HEK293 (cell line): Measurements from ENCODE around the gene PHLDB1.

Experiments
- CTCF ChIA-PET: fragments of 350-600 bp; formaldehyde crosslinking; extraction: SDS; loops from one replicate; lab custom pipeline; 2021; ENCODE audit warnings: antibody characterized with exemption; lab: Yijun Ruan, JAX
- POLR2A ChIA-PET: fragments of 300-600 bp; formaldehyde crosslinking; extraction: SDS; loops from one replicate; lab custom pipeline; 2020; ENCODE audit warnings: antibody characterized with exemption, inconsistent platforms; lab: Yijun Ruan, JAX
- H3K27ac ChIP-seq: fragments of 200-500 bp; sonication (Bioruptor generic); 2 replicates; pipeline ENCODE4 v1.5.1; 2014; ENCODE audit warnings: low read depth, low read length, control low read depth, inconsistent platforms; ENCODE audit errors: extremely low read depth
- H3K36me3 ChIP-seq, 2 experiments: fragments of 200-500 bp in 1 of 2; sonication (Bioruptor generic) in 1 of 2; 1 replicate in 1 of 2; 2 replicates in 1 of 2; pipeline ENCODE4 v1.5.1; 2014 to 2017; ENCODE audit warnings: inconsistent platforms in 2 of 2, low read length in 2 of 2; ENCODE audit not compliant: control insufficient read depth in 2 of 2, insufficient read depth in 1 of 2
- H3K4me1 ChIP-seq: fragments of 200-500 bp; sonication (Bioruptor generic); 2 replicates; pipeline ENCODE4 v1.5.1; 2014; ENCODE audit warnings: mild to moderate bottlenecking, low read length, inconsistent platforms; ENCODE audit not compliant: control insufficient read depth, insufficient read depth
- H3K4me3 ChIP-seq: 2 replicates; pipeline ENCODE4 v1.5.1; 2011; ENCODE audit warnings: low read depth, mild to moderate bottlenecking, control low read depth, low read length, moderate library complexity
- H3K9me3 ChIP-seq: fragments of 200-500 bp; sonication (Bioruptor generic); 2 replicates; pipeline ENCODE4 v1.5.1; 2014; ENCODE audit warnings: low read depth, low read length, inconsistent platforms; ENCODE audit not compliant: control insufficient read depth, insufficient read depth
- GLI2 ChIP-seq: fragments of 450-650 bp; formaldehyde crosslinking; IDR thresholded peaks from 2 replicates; pipeline ENCODE4; 2017; ENCODE audit warnings: missing biosample characterization, missing genetic modification characterization, low read depth, borderline replicate concordance
- KLF9 ChIP-seq: fragments of 450-650 bp; formaldehyde crosslinking; IDR thresholded peaks from 2 replicates; pipeline ENCODE4 v1.5.1; 2016; ENCODE audit warnings: missing biosample characterization, missing genetic modification characterization, low read depth
- MYNN ChIP-seq: fragments of 450-650 bp; formaldehyde crosslinking; IDR thresholded peaks from 2 replicates; pipeline ENCODE4 v1.5.1; 2016; ENCODE audit warnings: missing biosample characterization, missing genetic modification characterization, borderline replicate concordance
- MZF1 ChIP-seq: fragments of 450-650 bp; formaldehyde crosslinking; IDR thresholded peaks from 2 replicates; pipeline ENCODE4 v1.5.1; 2017; ENCODE audit warnings: missing biosample characterization, missing genetic modification characterization, borderline replicate concordance
- PRDM4 ChIP-seq: fragments of 450-650 bp; formaldehyde crosslinking; IDR thresholded peaks from 2 replicates; pipeline ENCODE4 v1.5.1; 2017; ENCODE audit warnings: missing biosample characterization, missing genetic modification characterization
- RBAK ChIP-seq: fragments of 450-650 bp; formaldehyde crosslinking; IDR thresholded peaks from 2 replicates; pipeline ENCODE4 v1.5.1; 2016; ENCODE audit warnings: missing biosample characterization, missing genetic modification characterization
- SP2 ChIP-seq: fragments of 450-650 bp; formaldehyde crosslinking; IDR thresholded peaks from 2 replicates; pipeline ENCODE4 v1.5.1; 2016; ENCODE audit warnings: missing biosample characterization, missing genetic modification characterization
- TRIM28 ChIP-seq: IDR thresholded peaks from 2 replicates; pipeline ENCODE4 v1.6.1; 2011; ENCODE audit warnings: low read length, control low read depth, borderline replicate concordance
- ZBTB7A ChIP-seq: fragments of 450-650 bp; formaldehyde crosslinking; IDR thresholded peaks from 2 replicates; pipeline ENCODE4 v1.5.1; 2016; ENCODE audit warnings: low read depth, missing biosample characterization, missing genetic modification characterization
- ZNF10 ChIP-seq: fragments of 450-650 bp; formaldehyde crosslinking; IDR thresholded peaks from 2 replicates; pipeline ENCODE4 v1.5.1; 2017; ENCODE audit warnings: missing biosample characterization, missing genetic modification characterization
- ZNF114 ChIP-seq: fragments of 450-650 bp; formaldehyde crosslinking; IDR thresholded peaks from 2 replicates; pipeline ENCODE4 v1.5.0; 2017; ENCODE audit warnings: missing biosample characterization, missing genetic modification characterization
- ZNF214 ChIP-seq: fragments of 450-650 bp; formaldehyde crosslinking; IDR thresholded peaks from 2 replicates; pipeline ENCODE4 v1.5.1; 2017; ENCODE audit warnings: missing biosample characterization, mild to moderate bottlenecking, missing genetic modification characterization, borderline replicate concordance
- ZNF510 ChIP-seq: fragments of 450-650 bp; formaldehyde crosslinking; IDR thresholded peaks from 2 replicates; pipeline ENCODE4 v1.5.1; 2018; ENCODE audit warnings: mild to moderate bottlenecking, missing genetic modification characterization, missing biosample characterization; ENCODE audit not compliant: insufficient replicate concordance
- ZNF514 ChIP-seq: fragments of 450-650 bp; formaldehyde crosslinking; IDR thresholded peaks from 2 replicates; pipeline ENCODE4 v1.5.1; 2016; ENCODE audit warnings: missing biosample characterization, missing genetic modification characterization
- ZNF571 ChIP-seq: fragments of 450-650 bp; formaldehyde crosslinking; IDR thresholded peaks from 2 replicates; pipeline ENCODE4 v1.5.0; 2017; ENCODE audit warnings: missing biosample characterization, missing genetic modification characterization
- ZNF596 ChIP-seq: fragments of 450-650 bp; IDR thresholded peaks from 2 replicates; pipeline ENCODE4 v1.5.0; 2018; ENCODE audit warnings: missing biosample characterization, mild to moderate bottlenecking, missing genetic modification characterization, moderate library complexity
- ZNF677 ChIP-seq: fragments of 450-650 bp; IDR thresholded peaks from 2 replicates; pipeline ENCODE4 v1.5.0; 2018; ENCODE audit warnings: missing biosample characterization, mild to moderate bottlenecking, missing genetic modification characterization, moderate library complexity
- ZNF785 ChIP-seq: fragments of 450-650 bp; formaldehyde crosslinking; IDR thresholded peaks from 2 replicates; pipeline ENCODE4 v1.5.1; 2016; ENCODE audit warnings: missing biosample characterization, missing genetic modification characterization
- ZNF791 ChIP-seq: fragments of 450-650 bp; formaldehyde crosslinking; IDR thresholded peaks from 2 replicates; pipeline ENCODE4 v1.5.1; 2016; ENCODE audit warnings: missing biosample characterization, missing genetic modification characterization
- ZNF837 ChIP-seq: fragments of 450-650 bp; formaldehyde crosslinking; IDR thresholded peaks from 2 replicates; pipeline ENCODE4 v1.5.1; 2016; ENCODE audit warnings: missing biosample characterization, missing genetic modification characterization
- TF ChIP-seq, protein P1 (sequence below): IDR thresholded peaks from 2 replicates; pipeline ENCODE4 v1.6.1; 2011; ENCODE audit warnings: mild to moderate bottlenecking, low read depth, low read length, borderline replicate concordance
- TF ChIP-seq, protein P2 (sequence below): fragments of 450-650 bp; formaldehyde crosslinking; IDR thresholded peaks from 2 replicates; pipeline ENCODE4 v1.5.1; 2016; ENCODE audit warnings: missing biosample characterization, missing genetic modification characterization, borderline replicate concordance
- TF ChIP-seq, protein P3 (sequence below): fragments of 450-650 bp; formaldehyde crosslinking; IDR thresholded peaks from 2 replicates; pipeline ENCODE4 v1.5.1; 2016; ENCODE audit warnings: missing biosample characterization, missing genetic modification characterization

Gene PHLDB1

GRCh38 chr11:118657238-118657637 is 49.8 kb downstream of the PHLDB1 start:
- Histone ChIP-seq H3K36me3 (peaks cover 0 to 43% of the 10 kb centered on the region in 2 experiments; a peak in 1 of 3 replicates), H3K27ac (no peak overlapping the region), H3K4me1 (no peaks in the 10 kb centered on the region), H3K9me3 (no peaks in the 10 kb centered on the region), H3K4me3 (no peak overlapping the region)
- TF ChIP-seq MYNN (tag by site-specific recombination) = peak; percentile 79
- no peak for TF ChIP-seq KLF9
- no peak for TF ChIP-seq RBAK (tag by site-specific recombination)
- TF ChIP-seq ZNF791 (tag by site-specific recombination) = no peak
- ChIA-PET POLR2A (interaction anchor here (1.2 to 1.9 kb wide), 2 partner anchors 23 to 36 kb away, joined by 4 read pairs; no protein-coding TSS in a partner anchor), CTCF (interaction anchor here (0.5 to 5.4 kb wide), 10 partner anchors 15 to 869 kb away, joined by 3 to 43 read pairs (median 4); partner anchors contain the start of gene PHLDB1)

DNA sequence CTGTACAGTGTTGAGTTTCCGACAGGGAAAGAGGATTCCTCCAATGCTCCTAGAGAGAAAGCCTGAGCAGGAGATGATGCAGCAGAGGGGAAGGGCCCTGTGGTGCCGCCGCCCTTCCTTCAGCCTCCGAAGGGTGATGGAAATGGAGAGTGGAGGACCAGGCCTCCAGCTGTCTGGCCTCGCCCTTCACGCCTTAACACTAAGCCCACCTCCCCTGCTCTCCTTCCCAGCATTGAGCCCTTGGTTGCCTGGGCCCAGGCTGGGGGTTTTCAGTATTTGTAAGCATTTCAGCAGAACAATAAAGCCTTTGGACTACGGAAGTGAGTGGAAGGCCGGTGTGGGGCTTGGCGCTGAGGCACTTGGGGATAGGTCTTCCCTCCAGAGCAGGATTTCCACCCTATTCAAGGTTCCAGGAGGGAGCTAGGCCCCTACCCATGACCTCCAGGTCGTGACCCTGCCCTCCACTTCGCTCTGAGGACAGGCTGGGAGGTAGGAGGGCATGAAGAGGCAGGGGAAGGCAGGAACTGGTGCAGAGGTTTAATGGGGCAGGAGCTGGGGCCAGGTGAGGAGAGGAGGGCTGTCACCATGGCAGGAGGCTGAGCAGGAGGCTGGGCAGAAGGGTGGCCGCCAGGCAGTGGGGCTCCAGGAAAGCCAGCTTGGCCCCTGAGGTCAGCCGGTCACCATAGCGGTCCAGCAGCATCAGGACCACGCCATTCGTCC is 50.5 kb downstream of the PHLDB1 start:
- Histone ChIP-seq H3K27ac (no peak overlapping the region), H3K4me1 (no peaks in the 10 kb centered on the region), H3K4me3 (no peak overlapping the region), H3K9me3 (no peaks in the 10 kb centered on the region), H3K36me3 (peaks cover 0 to 37% of the 10 kb centered on the region in 2 experiments; a peak in 1 of 3 replicates)
- POLR2A ChIA-PET = interaction anchor here (0.9 to 1.9 kb wide), 3 partner anchors 23 to 49 kb away, joined by 3 to 4 read pairs (median 4); no protein-coding TSS in a partner anchor
- TF ChIP-seq ZNF510 (tag by site-specific recombination) (no peak), ZNF596 (no peak), ZNF214 (tag by site-specific recombination) (no peak), TRIM28 (no peak), GLI2 (tag by site-specific recombination) (no peak), MZF1 (tag by site-specific recombination) (no peak), ZNF114 (no peak), PRDM4 (tag by site-specific recombination) (no peak), KLF9 (no peak), ZNF677 (tag by site-specific recombination) (no peak), ZNF785 (no peak), ZNF514 (tag by site-specific recombination) (no peak), ZNF571 (tag by site-specific recombination) (no peak), ZBTB7A (no peak), ZNF10 (tag by site-specific recombination) (no peak), ZNF837 (tag by site-specific recombination) (no peak), SP2 (tag by site-specific recombination) (no peak)
- TF ChIP-seq, protein P1, sequence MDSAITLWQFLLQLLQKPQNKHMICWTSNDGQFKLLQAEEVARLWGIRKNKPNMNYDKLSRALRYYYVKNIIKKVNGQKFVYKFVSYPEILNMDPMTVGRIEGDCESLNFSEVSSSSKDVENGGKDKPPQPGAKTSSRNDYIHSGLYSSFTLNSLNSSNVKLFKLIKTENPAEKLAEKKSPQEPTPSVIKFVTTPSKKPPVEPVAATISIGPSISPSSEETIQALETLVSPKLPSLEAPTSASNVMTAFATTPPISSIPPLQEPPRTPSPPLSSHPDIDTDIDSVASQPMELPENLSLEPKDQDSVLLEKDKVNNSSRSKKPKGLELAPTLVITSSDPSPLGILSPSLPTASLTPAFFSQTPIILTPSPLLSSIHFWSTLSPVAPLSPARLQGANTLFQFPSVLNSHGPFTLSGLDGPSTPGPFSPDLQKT = no peak
- TF ChIP-seq, protein P2, sequence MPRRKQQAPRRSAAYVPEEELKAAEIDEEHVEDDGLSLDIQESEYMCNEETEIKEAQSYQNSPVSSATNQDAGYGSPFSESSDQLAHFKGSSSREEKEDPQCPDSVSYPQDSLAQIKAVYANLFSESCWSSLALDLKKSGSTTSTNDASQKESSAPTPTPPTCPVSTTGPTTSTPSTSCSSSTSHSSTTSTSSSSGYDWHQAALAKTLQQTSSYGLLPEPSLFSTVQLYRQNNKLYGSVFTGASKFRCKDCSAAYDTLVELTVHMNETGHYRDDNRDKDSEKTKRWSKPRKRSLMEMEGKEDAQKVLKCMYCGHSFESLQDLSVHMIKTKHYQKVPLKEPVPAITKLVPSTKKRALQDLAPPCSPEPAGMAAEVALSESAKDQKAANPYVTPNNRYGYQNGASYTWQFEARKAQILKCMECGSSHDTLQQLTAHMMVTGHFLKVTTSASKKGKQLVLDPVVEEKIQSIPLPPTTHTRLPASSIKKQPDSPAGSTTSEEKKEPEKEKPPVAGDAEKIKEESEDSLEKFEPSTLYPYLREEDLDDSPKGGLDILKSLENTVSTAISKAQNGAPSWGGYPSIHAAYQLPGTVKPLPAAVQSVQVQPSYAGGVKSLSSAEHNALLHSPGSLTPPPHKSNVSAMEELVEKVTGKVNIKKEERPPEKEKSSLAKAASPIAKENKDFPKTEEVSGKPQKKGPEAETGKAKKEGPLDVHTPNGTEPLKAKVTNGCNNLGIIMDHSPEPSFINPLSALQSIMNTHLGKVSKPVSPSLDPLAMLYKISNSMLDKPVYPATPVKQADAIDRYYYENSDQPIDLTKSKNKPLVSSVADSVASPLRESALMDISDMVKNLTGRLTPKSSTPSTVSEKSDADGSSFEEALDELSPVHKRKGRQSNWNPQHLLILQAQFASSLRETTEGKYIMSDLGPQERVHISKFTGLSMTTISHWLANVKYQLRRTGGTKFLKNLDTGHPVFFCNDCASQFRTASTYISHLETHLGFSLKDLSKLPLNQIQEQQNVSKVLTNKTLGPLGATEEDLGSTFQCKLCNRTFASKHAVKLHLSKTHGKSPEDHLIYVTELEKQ = no peak
- TF ChIP-seq, protein P3, sequence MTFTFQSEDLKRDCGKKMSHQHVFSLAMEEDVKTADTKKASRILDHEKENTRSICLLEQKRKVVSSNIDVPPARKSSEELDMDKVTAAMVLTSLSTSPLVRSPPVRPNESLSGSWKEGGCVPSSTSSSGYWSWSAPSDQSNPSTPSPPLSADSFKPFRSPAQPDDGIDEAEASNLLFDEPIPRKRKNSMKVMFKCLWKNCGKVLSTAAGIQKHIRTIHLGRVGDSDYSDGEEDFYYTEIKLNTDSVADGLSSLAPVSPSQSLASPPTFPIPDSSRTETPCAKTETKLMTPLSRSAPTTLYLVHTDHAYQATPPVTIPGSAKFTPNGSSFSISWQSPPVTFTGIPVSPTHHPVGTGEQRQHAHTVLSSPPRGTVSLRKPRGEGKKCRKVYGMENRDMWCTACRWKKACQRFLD (tag by site-specific recombination) = no peak
- CTCF ChIA-PET = interaction anchor here (0.6 to 5.4 kb wide), 13 partner anchors 12 to 75 kb away, joined by 3 to 43 read pairs (median 4); partner anchors contain the start of gene PHLDB1
